Endodermal cell (in vitro differentiated cells): ENCODE data around the gene RBMS3. TPM values are rescaled to one million over a fixed set of nuclear protein-coding genes. Genes with fewer than 3 reads are reported as not detected.

Experiments
- DNase-seq: peaks from one replicate; pipeline ENCODE4 v3.0.0-alpha.2; 2017
- H3K27ac ChIP-seq: 2 replicates; pipeline ENCODE4 v1.5.1; 2013; ENCODE audit warnings: mild to moderate bottlenecking, low read depth, low read length, moderate library complexity
- H3K27me3 ChIP-seq: 2 replicates; pipeline ENCODE4 v1.6.1; 2013; ENCODE audit warnings: mild to moderate bottlenecking, low read length, moderate library complexity; ENCODE audit not compliant: insufficient read depth, control insufficient read depth, poor library complexity, severe bottlenecking
- H3K36me3 ChIP-seq: 2 replicates; pipeline ENCODE4 v1.7.0; 2013; ENCODE audit warnings: mild to moderate bottlenecking, low read length, moderate library complexity; ENCODE audit not compliant: control insufficient read depth, insufficient read depth
- H3K4me1 ChIP-seq: one replicate; pipeline ENCODE4 v1.7.0; 2013; ENCODE audit warnings: low read length; ENCODE audit not compliant: control insufficient read depth, insufficient read depth
- H3K4me3 ChIP-seq: 2 replicates; pipeline ENCODE4 v1.5.1; 2013; ENCODE audit warnings: mild to moderate bottlenecking, low read length, moderate library complexity
- H3K9ac ChIP-seq: 2 replicates; pipeline ENCODE4 v1.6.1; 2013; ENCODE audit warnings: mild to moderate bottlenecking, low read length, moderate library complexity; ENCODE audit not compliant: poor library complexity, severe bottlenecking; ENCODE audit errors: extremely low read depth
- H3K9me3 ChIP-seq: 2 replicates; pipeline ENCODE4 v1.6.1; 2013; ENCODE audit warnings: mild to moderate bottlenecking, low read length, moderate library complexity; ENCODE audit not compliant: control insufficient read depth
- H3K27ac Mint-ChIP-seq: 2 replicates; pipeline ENCODE4 v1.8.0; 2020; ENCODE audit warnings: mixed read lengths
- H3K27me3 Mint-ChIP-seq: 2 replicates; pipeline ENCODE4 v1.8.0; 2021; ENCODE audit warnings: mild to moderate bottlenecking, mixed read lengths; ENCODE audit not compliant: insufficient read depth
- H3K36me3 Mint-ChIP-seq: 2 replicates; pipeline ENCODE4 v1.8.0; 2020; ENCODE audit warnings: low read depth, mixed read lengths
- H3K4me1 Mint-ChIP-seq: 2 replicates; pipeline ENCODE4 v1.8.0; 2020; ENCODE audit warnings: mixed read lengths
- H3K4me3 Mint-ChIP-seq: 2 replicates; pipeline ENCODE4 v1.8.0; 2020; ENCODE audit warnings: mild to moderate bottlenecking, moderate library complexity, mixed read lengths
- H3K9me3 Mint-ChIP-seq: 2 replicates; pipeline ENCODE4 v1.8.0; 2020; ENCODE audit warnings: mild to moderate bottlenecking, mixed read lengths
- WGBS, 2 experiments: methylation state at CpG; one replicate each; pipeline versions ENCODE4 v1.1.5 to v1.1.7; 2013; ENCODE audit warnings: missing lambda C conversion rate in 2 of 2, mixed read lengths in 1 of 2; ENCODE audit not compliant: insufficient coverage in 1 of 2, insufficient read length in 1 of 2; 5-methylcytosine and 5-hydroxymethylcytosine counted together
- total RNA-seq, 2 donors: library from RNA; stranded (reverse); fragmentation: NEBNext Ultra II Directional in 1 of 2; extraction: Animal tissue kit (Norgen Biotek cat#: 25700) in 1 of 2; gene quantifications; 2 replicates in 1 of 2; 3 replicates in 1 of 2; pipeline ENCODE4 v1.2.1, GENCODE V29; 2021
- TF ChIP-seq, protein P1 (sequence below): fragments of 200-600 bp; sonication (generic); conservative IDR thresholded peaks from 2 replicates; pipeline ENCODE4 v1.5.0; 2021; ENCODE audit warnings: antibody characterized with exemption, mild to moderate bottlenecking

Gene RBMS3
- total RNA-seq, 2 donors from 2014 or later = 2.0 to 7.3 TPM

- H3K27me3 ChIP-seq = no peaks in the 10 kb centered on the region
- Mint-ChIP-seq H3K4me3 (no peak overlapping the region), H3K36me3 (no peaks in the 10 kb centered on the region), H3K9me3 (peaks cover 4% of the 10 kb centered on the region), H3K4me1 (peaks cover 8% of the 10 kb centered on the region), H3K27me3 (no peaks in the 10 kb centered on the region), H3K27ac (no peak overlapping the region)
- no peaks in the 10 kb centered on the region for H3K36me3 ChIP-seq
- no peak overlapping the region for H3K4me3 ChIP-seq
- 89 to 94% methylated on average over 5 of the region's 5 CpGs for WGBS, 2 experiments
- TF ChIP-seq, protein P1, sequence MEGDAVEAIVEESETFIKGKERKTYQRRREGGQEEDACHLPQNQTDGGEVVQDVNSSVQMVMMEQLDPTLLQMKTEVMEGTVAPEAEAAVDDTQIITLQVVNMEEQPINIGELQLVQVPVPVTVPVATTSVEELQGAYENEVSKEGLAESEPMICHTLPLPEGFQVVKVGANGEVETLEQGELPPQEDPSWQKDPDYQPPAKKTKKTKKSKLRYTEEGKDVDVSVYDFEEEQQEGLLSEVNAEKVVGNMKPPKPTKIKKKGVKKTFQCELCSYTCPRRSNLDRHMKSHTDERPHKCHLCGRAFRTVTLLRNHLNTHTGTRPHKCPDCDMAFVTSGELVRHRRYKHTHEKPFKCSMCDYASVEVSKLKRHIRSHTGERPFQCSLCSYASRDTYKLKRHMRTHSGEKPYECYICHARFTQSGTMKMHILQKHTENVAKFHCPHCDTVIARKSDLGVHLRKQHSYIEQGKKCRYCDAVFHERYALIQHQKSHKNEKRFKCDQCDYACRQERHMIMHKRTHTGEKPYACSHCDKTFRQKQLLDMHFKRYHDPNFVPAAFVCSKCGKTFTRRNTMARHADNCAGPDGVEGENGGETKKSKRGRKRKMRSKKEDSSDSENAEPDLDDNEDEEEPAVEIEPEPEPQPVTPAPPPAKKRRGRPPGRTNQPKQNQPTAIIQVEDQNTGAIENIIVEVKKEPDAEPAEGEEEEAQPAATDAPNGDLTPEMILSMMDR = no peak
- no peak overlapping the region for H3K27ac ChIP-seq
- no peak overlapping the region for H3K9ac ChIP-seq
- peaks cover 7% of the 10 kb centered on the region for H3K4me1 ChIP-seq
- peaks cover 6% of the 10 kb centered on the region for H3K9me3 ChIP-seq
- DNase-seq = no peak
These were observed 205.2 kb downstream of the RBMS3 start for GRCh38 chr3:29486096-29486495.

DNA sequence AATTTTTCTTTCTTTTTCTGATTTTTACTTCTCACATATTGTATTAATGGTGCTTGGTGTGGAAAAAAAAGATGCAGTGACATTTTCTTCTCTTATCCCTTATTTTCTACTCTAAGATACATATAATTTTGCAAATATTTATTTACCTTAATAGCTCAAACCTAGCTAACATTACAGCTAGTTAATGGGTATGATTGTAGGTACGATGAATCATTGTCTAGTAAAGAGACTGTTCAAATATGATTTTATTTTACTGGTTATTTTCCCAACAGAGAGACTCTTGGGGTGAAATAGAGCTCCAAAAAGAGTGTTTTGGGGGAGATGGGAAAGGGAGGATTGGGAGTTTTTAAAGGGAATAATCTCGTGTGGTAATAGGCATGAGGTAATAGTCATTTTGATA is 206.0 kb downstream of the RBMS3 start:
- Histone ChIP-seq H3K4me3 (no peak overlapping the region), H3K27me3 (no peaks in the 10 kb centered on the region), H3K36me3 (no peaks in the 10 kb centered on the region), H3K4me1 (peaks cover 7% of the 10 kb centered on the region), H3K27ac (no peak overlapping the region), H3K9me3 (peaks cover 6% of the 10 kb centered on the region), H3K9ac (no peak overlapping the region)
- no peak for DNase-seq
- H3K4me3 Mint-ChIP-seq = no peak overlapping the region
- peaks cover 4% of the 10 kb centered on the region for H3K9me3 Mint-ChIP-seq
- no peak overlapping the region for H3K27ac Mint-ChIP-seq
- no peaks in the 10 kb centered on the region for H3K36me3 Mint-ChIP-seq
- no peaks in the 10 kb centered on the region for H3K27me3 Mint-ChIP-seq
- peaks cover 8% of the 10 kb centered on the region for H3K4me1 Mint-ChIP-seq
- WGBS, 2 experiments = 100% methylated on average over 2 of the region's 2 CpGs; no CpG with 5 or more reads in 1 of the 2 experiments
- TF ChIP-seq, protein P1 = no peak

- H3K27me3 Mint-ChIP-seq = no peaks in the 10 kb centered on the region
- TF ChIP-seq, protein P1 = no peak
- Histone ChIP-seq H3K27ac (no peak overlapping the region), H3K9ac (no peak overlapping the region), H3K9me3 (peaks cover 6% of the 10 kb centered on the region), H3K4me1 (peaks cover 7% of the 10 kb centered on the region), H3K36me3 (no peaks in the 10 kb centered on the region), H3K4me3 (no peak overlapping the region), H3K27me3 (no peaks in the 10 kb centered on the region)
- peaks cover 8% of the 10 kb centered on the region for H3K4me1 Mint-ChIP-seq
- H3K27ac Mint-ChIP-seq = no peak overlapping the region
- no peak overlapping the region for H3K4me3 Mint-ChIP-seq
- 86 to 91% methylated on average over 1 of the region's 1 CpG for WGBS, 2 experiments
- no peak for DNase-seq
- H3K9me3 Mint-ChIP-seq = no peaks in the 10 kb centered on the region
- no peaks in the 10 kb centered on the region for H3K36me3 Mint-ChIP-seq
These were observed 208.1 kb downstream of the RBMS3 start for GRCh38 chr3:29488922-29489321.
